Mesenchymal stem cell (in vitro differentiated cells and primary cell): ENCODE data around the gene SEC14L2.
A peak's percentile ranks its signal among the peaks of the same experiment; 100 is the strongest.

Experiments
- DNase-seq: peaks from one replicate; pipeline ENCODE4 v3.0.0-alpha.2; 2013
- H2AFZ ChIP-seq: one replicate; pipeline ENCODE4 v1.6.1; 2013; ENCODE audit warnings: low read depth, mild to moderate bottlenecking, control low read depth, inconsistent platforms, low read length, moderate library complexity
- H2AK5ac ChIP-seq: 2 replicates; pipeline ENCODE4 v1.6.1; 2013; ENCODE audit warnings: low read length, moderate library complexity, mild to moderate bottlenecking, inconsistent platforms; ENCODE audit not compliant: severe bottlenecking
- H2BK120ac ChIP-seq: one replicate; pipeline ENCODE4 v1.6.1; 2013; ENCODE audit warnings: low read depth, mild to moderate bottlenecking, inconsistent platforms, low read length, moderate library complexity
- H2BK12ac ChIP-seq, 2 experiments: one replicate each; pipeline ENCODE4 v1.6.1; 2013; ENCODE audit warnings: inconsistent platforms in 2 of 2, low read length in 2 of 2, mild to moderate bottlenecking in 2 of 2, moderate library complexity in 2 of 2, control low read depth in 1 of 2
- H2BK15ac ChIP-seq: one replicate; pipeline ENCODE4 v1.6.1; 2013; ENCODE audit warnings: mild to moderate bottlenecking, low read depth, inconsistent platforms; ENCODE audit not compliant: poor library complexity, severe bottlenecking
- H2BK5ac ChIP-seq: 2 replicates; pipeline ENCODE4 v1.6.1; 2013; ENCODE audit warnings: low read depth, mild to moderate bottlenecking, low read length, control low read depth, inconsistent platforms; ENCODE audit not compliant: poor library complexity, severe bottlenecking
- H3K14ac ChIP-seq, 2 experiments: one replicate each; pipeline ENCODE4 v1.6.1; 2013; ENCODE audit warnings: inconsistent platforms in 2 of 2, low read length in 2 of 2, control low read depth in 1 of 2, mild to moderate bottlenecking in 1 of 2, moderate library complexity in 1 of 2
- H3K18ac ChIP-seq, 2 experiments: one replicate each; pipeline ENCODE4 v1.6.1; 2013; ENCODE audit warnings: inconsistent platforms in 2 of 2, low read length in 2 of 2, control low read depth in 1 of 2, low read depth in 1 of 2, mild to moderate bottlenecking in 1 of 2
- H3K23ac ChIP-seq, 2 experiments: one replicate each; pipeline ENCODE4 v1.6.1; 2013; ENCODE audit warnings: inconsistent platforms in 2 of 2, low read length in 2 of 2, mild to moderate bottlenecking in 2 of 2, moderate library complexity in 2 of 2, control low read depth in 1 of 2
- H3K27ac ChIP-seq: 2 replicates; pipeline ENCODE4 v1.5.1; 2013; ENCODE audit warnings: mild to moderate bottlenecking, moderate library complexity, low read length, control low read depth, inconsistent platforms; ENCODE audit not compliant: poor library complexity, severe bottlenecking
- H3K27me3 ChIP-seq, 2 experiments: 2 replicates each; pipeline versions ENCODE4 v1.6.1 to v1.7.0; 2013; ENCODE audit warnings: low read length in 2 of 2, mild to moderate bottlenecking in 2 of 2, moderate library complexity in 2 of 2, control low read depth in 1 of 2, inconsistent platforms in 1 of 2; ENCODE audit not compliant: control insufficient read depth in 1 of 2, insufficient read depth in 1 of 2
- H3K36me3 ChIP-seq, 2 experiments: 2 replicates each; pipeline versions ENCODE4 v1.6.1 to v1.7.0; 2013; ENCODE audit warnings: low read length in 2 of 2, control low read depth in 1 of 2, inconsistent platforms in 1 of 2, low read depth in 1 of 2, mild to moderate bottlenecking in 1 of 2; ENCODE audit not compliant: insufficient read depth in 2 of 2, control insufficient read depth in 1 of 2
- H3K4ac ChIP-seq, 2 experiments: one replicate each; pipeline ENCODE4 v1.6.1; 2013; ENCODE audit warnings: inconsistent platforms in 2 of 2, low read length in 2 of 2, mild to moderate bottlenecking in 2 of 2, moderate library complexity in 2 of 2, control low read depth in 1 of 2, low read depth in 1 of 2
- H3K4me1 ChIP-seq: 2 replicates; pipeline ENCODE4 v1.6.1; 2013; ENCODE audit warnings: low read depth, low read length, control low read depth; ENCODE audit not compliant: control insufficient read depth, insufficient read depth
- H3K4me2 ChIP-seq: 2 replicates; pipeline ENCODE4 v1.6.1; 2013; ENCODE audit warnings: low read length, mild to moderate bottlenecking, inconsistent platforms; ENCODE audit not compliant: poor library complexity, severe bottlenecking
- H3K4me3 ChIP-seq, 2 experiments: 2 replicates each; pipeline versions ENCODE4 v1.5.1 to v1.7.0; 2013; ENCODE audit warnings: low read length in 2 of 2, mild to moderate bottlenecking in 2 of 2, control low read depth in 1 of 2, low read depth in 1 of 2; ENCODE audit not compliant: insufficient read depth in 1 of 2
- H3K79me1 ChIP-seq: replicated peaks from 2 replicates; pipeline ENCODE4 v1.6.1; 2013; ENCODE audit warnings: mild to moderate bottlenecking, control low read depth, low read length, inconsistent platforms; ENCODE audit not compliant: poor library complexity, severe bottlenecking
- H3K9ac ChIP-seq: 2 replicates; pipeline ENCODE4 v1.7.0; 2013; ENCODE audit warnings: mild to moderate bottlenecking, low read length, moderate library complexity
- H3K9me3 ChIP-seq: 2 replicates; pipeline ENCODE4 v1.7.0; 2013; ENCODE audit warnings: mild to moderate bottlenecking, low read length; ENCODE audit not compliant: control insufficient read depth
- H4K8ac ChIP-seq: one replicate; pipeline ENCODE4 v1.6.1; 2013; ENCODE audit warnings: inconsistent platforms, mild to moderate bottlenecking, low read length, moderate library complexity
- H4K91ac ChIP-seq: one replicate; pipeline ENCODE4 v1.6.1; 2013; ENCODE audit warnings: mild to moderate bottlenecking, low read length, inconsistent platforms
- WGBS: methylation state at CpG from one replicate; pipeline ENCODE4 v1.1.7; 2013; ENCODE audit warnings: mixed read lengths; 5-methylcytosine and 5-hydroxymethylcytosine counted together

The SEC14L2 gene

DNA sequence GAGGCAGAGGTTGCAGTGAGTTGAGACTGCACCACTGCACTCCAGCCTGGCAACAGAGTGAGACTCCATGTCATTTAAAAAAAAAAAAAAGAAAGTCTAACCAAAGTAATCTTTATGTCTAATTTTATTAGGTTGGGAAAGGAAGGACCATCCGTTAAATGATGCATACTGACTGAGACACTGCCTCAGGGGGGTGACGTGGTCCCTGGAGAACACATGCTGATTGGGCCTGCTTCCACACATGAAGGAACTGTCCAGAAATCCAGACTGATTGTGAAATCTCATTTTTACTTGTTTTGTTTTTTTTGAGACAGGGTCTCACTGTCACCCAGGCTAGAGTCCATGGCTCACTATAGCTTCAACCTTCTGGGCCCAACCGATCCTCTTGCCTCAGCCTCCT lies 45.6 kb upstream of the SEC14L2 start:
- Histone ChIP-seq H2BK12ac (no peak overlapping the region), H3K36me3 (peaks cover 45 to 59% of the 10 kb centered on the region in 2 experiments), H3K9me3 (no peaks in the 10 kb centered on the region), H3K27me3 (no peaks in the 10 kb centered on the region), H3K14ac (no peak overlapping the region), H2BK120ac (no peak overlapping the region), H2AK5ac (no peak overlapping the region), H3K4ac (no peak overlapping the region), H3K18ac (no peak overlapping the region), H2BK5ac (no peak overlapping the region), H3K4me2 (no peak overlapping the region), H3K4me3 (no peak overlapping the region), H4K91ac (no peak overlapping the region), H3K23ac (no peak overlapping the region), H3K27ac (no peak overlapping the region), H4K8ac (no peak overlapping the region), H2BK15ac (no peak overlapping the region), H3K9ac (peak overlapping the region; percentile 6), H3K79me1 (peaks cover 28% of the 10 kb centered on the region), H2AFZ (no peak overlapping the region), H3K4me1 (peaks cover 7% of the 10 kb centered on the region)
- 94% methylated on average over 3 of the region's 3 CpGs for WGBS
- DNase-seq, result no peak

DNA sequence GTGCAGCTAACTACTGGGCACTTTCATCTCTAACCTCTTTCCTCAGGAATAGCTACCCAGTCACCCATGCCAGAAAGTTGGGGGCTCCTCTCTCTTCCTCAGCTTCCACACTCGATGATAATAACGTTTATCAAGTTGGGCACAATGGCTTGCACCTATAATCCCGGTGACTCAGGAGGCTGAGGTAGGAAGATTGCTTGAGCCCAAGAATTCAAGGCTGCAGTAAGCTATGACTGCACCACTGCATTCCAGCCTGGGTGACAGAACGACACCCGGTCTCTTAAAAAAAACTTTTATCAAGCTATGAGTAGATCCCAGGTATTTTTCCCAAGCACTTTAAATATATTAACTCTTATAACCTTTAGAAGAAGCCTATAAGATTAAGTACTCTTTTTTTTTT lies 42.2 kb upstream of the SEC14L2 start:
- no peak overlapping the region for H2BK12ac ChIP-seq
- H4K91ac ChIP-seq, result no peak overlapping the region
- no peak overlapping the region for H3K27ac ChIP-seq
- no peak overlapping the region for H2AK5ac ChIP-seq
- H3K79me1 ChIP-seq, result peaks cover 25% of the 10 kb centered on the region
- no peak overlapping the region for H3K4me2 ChIP-seq
- peak overlapping the region in 1 of 2 experiments; percentile 96 for H3K4me3 ChIP-seq
- H3K27me3 ChIP-seq, result no peaks in the 10 kb centered on the region
- DNase-seq, result no peak
- no peak overlapping the region for H3K23ac ChIP-seq
- no peak overlapping the region for H2BK5ac ChIP-seq
- peak overlapping the region; percentile 97 for H3K9ac ChIP-seq
- no peak overlapping the region for H4K8ac ChIP-seq
- 97% methylated on average over 3 of the region's 5 CpGs for WGBS
- no peak overlapping the region for H3K14ac ChIP-seq
- no peak overlapping the region for H3K4ac ChIP-seq
- no peak overlapping the region for H2BK120ac ChIP-seq
- H3K18ac ChIP-seq, result no peak overlapping the region
- H3K36me3 ChIP-seq, result peaks cover 34 to 36% of the 10 kb centered on the region in 2 experiments
- H2BK15ac ChIP-seq, result no peak overlapping the region
- H3K4me1 ChIP-seq, result peaks cover 10% of the 10 kb centered on the region
- no peak overlapping the region for H2AFZ ChIP-seq
- H3K9me3 ChIP-seq, result no peaks in the 10 kb centered on the region

- Histone ChIP-seq H3K14ac (peak within 1 kb of the TSS in 1 of 2 experiments; percentile 88), H4K8ac (peak within 1 kb of the TSS; percentile 100), H3K4ac (peak within 1 kb of the TSS; percentile 62 to 98), H2BK12ac (peak within 1 kb of the TSS in 1 of 2 experiments; percentile 38), H3K9me3 (no peaks in the 10 kb centered on the region), H2AK5ac (no peak within 1 kb of the TSS), H2AFZ (peak within 1 kb of the TSS; percentile 94), H3K27ac (peak within 1 kb of the TSS; percentile 32), H2BK15ac (peak within 1 kb of the TSS; percentile 97), H3K79me1 (peaks cover 20% of the 10 kb centered on the region), H4K91ac (peak within 1 kb of the TSS; percentile 100), H3K18ac (peak within 1 kb of the TSS; percentile 97 to 100), H3K36me3 (peaks cover 21 to 24% of the 10 kb centered on the region in 2 experiments), H3K4me1 (peaks cover 10% of the 10 kb centered on the region), H3K9ac (peak within 1 kb of the TSS; percentile 97), H2BK5ac (peak within 1 kb of the TSS; percentile 22), H3K4me2 (peak within 1 kb of the TSS; percentile 96), H3K4me3 (peak within 1 kb of the TSS; percentile 96 to 98), H2BK120ac (peak within 1 kb of the TSS; percentile 96), H3K23ac (peak within 1 kb of the TSS; percentile 63 to 92), H3K27me3 (no peaks in the 10 kb centered on the region)
- DNase-seq, result peak; percentile 94
- under 1% methylated on average over 89 of the region's 91 CpGs for WGBS
Observed at GRCh38 chr22:30356449-30357235, 40.2 kb upstream of the SEC14L2 start, which contains the start of the genes CCDC157 and SF3A1. Gene CCDC157 (plus strand): TSS chr22:30357007. CDS start chr22:30366001, 8,994 bp downstream. Gene SF3A1 (minus strand): TSS chr22:30356894. CDS start chr22:30356792, 102 bp downstream.

DNA sequence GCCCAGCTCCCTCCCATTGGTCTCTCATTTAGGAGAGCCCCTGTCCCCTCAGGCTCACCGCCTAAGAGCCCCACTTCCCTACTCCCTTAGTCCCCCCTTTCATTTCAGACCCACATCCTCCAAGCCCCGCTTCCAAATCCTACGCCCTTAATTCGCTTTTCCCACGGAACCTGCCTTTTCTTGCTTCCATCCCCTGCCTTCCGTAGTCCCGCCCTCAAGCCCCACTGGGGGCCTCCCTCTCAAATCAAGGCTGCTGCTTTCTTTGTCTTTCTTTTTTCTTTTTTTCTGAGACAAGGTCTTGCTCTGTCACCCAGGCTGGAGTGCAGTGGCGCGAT lies 39.6 kb upstream of the SEC14L2 start:
- Histone ChIP-seq H2AK5ac (no peak overlapping the region), H2BK12ac (no peak overlapping the region), H3K14ac (no peak overlapping the region), H3K4me3 (peak overlapping the region; percentile 96 to 98), H3K4me2 (peak overlapping the region; percentile 69), H4K91ac (no peak overlapping the region), H3K4ac (no peak overlapping the region), H4K8ac (no peak overlapping the region), H3K79me1 (peaks cover 18% of the 10 kb centered on the region), H3K36me3 (peaks cover 18% of the 10 kb centered on the region in 2 experiments), H2BK5ac (no peak overlapping the region), H3K27ac (no peak overlapping the region), H3K9me3 (no peaks in the 10 kb centered on the region), H2AFZ (peak overlapping the region; percentile 94), H2BK120ac (no peak overlapping the region), H3K18ac (no peak overlapping the region), H3K4me1 (peaks cover 10% of the 10 kb centered on the region), H3K27me3 (no peaks in the 10 kb centered on the region), H3K9ac (peak overlapping the region; percentile 97), H3K23ac (no peak overlapping the region), H2BK15ac (no peak overlapping the region)
- DNase-seq, result no peak
- 2% methylated on average over 9 of the region's 9 CpGs for WGBS
